HEK293 (cell line): ENCODE data around the gene PIPOX.

Source experiments
- BCL11A ChIP-seq: fragments of 450-650 bp; formaldehyde crosslinking; IDR thresholded peaks from 2 replicates; pipeline ENCODE4 v1.5.1; 2016; ENCODE audit warnings: low read depth, missing biosample characterization, missing genetic modification characterization
- WT1 ChIP-seq: fragments of 450-650 bp; formaldehyde crosslinking; IDR thresholded peaks from 2 replicates; pipeline ENCODE4 v1.5.1; 2016; ENCODE audit warnings: missing biosample characterization, missing genetic modification characterization
- ZNF10 ChIP-seq: fragments of 450-650 bp; formaldehyde crosslinking; IDR thresholded peaks from 2 replicates; pipeline ENCODE4 v1.5.1; 2017; ENCODE audit warnings: missing biosample characterization, missing genetic modification characterization

- TF ChIP-seq ZNF10 (tag by site-specific recombination) = no peak
- TF ChIP-seq BCL11A (tag by site-specific recombination) = no peak
- no peak for TF ChIP-seq WT1
Measured at GRCh38 chr17:28993645-28994426, 49.1 kb upstream of the PIPOX start.
